OCI-LY1 (cell line): Measurements from ENCODE around the gene GPI.

ENCODE experiments used
- CTCF ChIP-seq: fragments of 200-600 bp; sonication (generic), shearing (Covaris generic); IDR thresholded peaks from 2 replicates; pipeline ENCODE4 v1.5.1; 2017; ENCODE audit warnings: mild to moderate bottlenecking, antibody characterized with exemption, low read length, moderate library complexity, mixed read lengths
- EZH2 ChIP-seq: fragments of 200-600 bp; sonication (generic), shearing (Covaris generic); IDR thresholded peaks from 2 replicates; pipeline ENCODE4 v1.8.0; 2017; ENCODE audit warnings: borderline replicate concordance, mixed run types, mild to moderate bottlenecking, antibody characterized with exemption, low read length, moderate library complexity, mixed read lengths

DNA sequence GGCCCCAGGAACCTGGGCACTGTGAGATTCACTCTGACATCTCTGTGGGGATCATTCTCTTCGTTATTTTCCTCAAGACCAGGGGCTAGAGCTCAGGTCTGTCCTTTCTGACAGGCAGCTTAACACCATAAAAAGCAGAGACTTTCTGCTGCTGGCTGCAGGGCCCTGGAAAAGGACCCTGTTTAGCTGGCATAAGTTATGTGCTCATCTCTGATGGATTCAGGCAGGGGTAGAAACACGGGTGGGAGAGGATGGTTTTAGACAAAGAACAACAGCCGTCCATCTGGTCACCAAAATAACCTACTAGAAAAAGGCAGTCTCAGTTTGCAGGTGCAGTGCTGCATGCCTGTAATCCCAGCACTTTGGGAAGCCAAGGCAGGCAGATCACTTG lies 2.3 kb upstream of the GPI start:
- no peak for TF ChIP-seq CTCF
- TF ChIP-seq EZH2, result no peak
